Measurements from ENCODE around the gene MED13L.

- TF ChIP-seq NFE2L2 (IDR thresholded peaks at IDR 0.05; ENCODE audit: low read depth, low read length) (no peak), CTCF (conservative IDR thresholded peaks at IDR 0.05; ENCODE audit: low read depth, low read length) (no peak)
Measured at GRCh38 chr12:115911360-115911759, 366.1 kb downstream of the MED13L start.
